SK-N-SH (cell line): ENCODE measurements around the gene EZR.

ENCODE experiments used
- CTCF ChIP-seq: fragments of 200-600 bp; sonication (generic); IDR thresholded peaks from 2 replicates; pipeline ENCODE4 v1.6.1; 2017; ENCODE audit warnings: antibody characterized with exemption, mild to moderate bottlenecking, moderate library complexity
- EZH2phosphoT487 ChIP-seq: fragments of 200-600 bp; sonication (generic); IDR thresholded peaks from 2 replicates; pipeline ENCODE4 v1.6.1; 2017; ENCODE audit warnings: low read depth, mixed run types, mild to moderate bottlenecking, antibody characterized with exemption, moderate library complexity, borderline replicate concordance
- GABPA ChIP-seq: IDR thresholded peaks from 2 replicates; pipeline ENCODE4 v1.4.0; 2012; ENCODE audit warnings: low read depth, mild to moderate bottlenecking
- NFIC ChIP-seq: IDR thresholded peaks from 2 replicates; pipeline ENCODE4 v1.4.0; 2012; ENCODE audit warnings: borderline replicate concordance
- POLR2AphosphoS5 ChIP-seq: IDR thresholded peaks from 2 replicates; pipeline ENCODE4 v1.6.1; 2012; ENCODE audit warnings: low read depth, low read length
- RXRA ChIP-seq: IDR thresholded peaks from 2 replicates; pipeline ENCODE4 v1.4.0; 2012; ENCODE audit warnings: low read depth, mild to moderate bottlenecking, borderline replicate concordance
- SMC3 ChIP-seq: IDR thresholded peaks from 2 replicates; pipeline ENCODE4 v1.6.1; 2012; ENCODE audit warnings: low read depth, low read length, improper control_type of control experiment

- TF ChIP-seq CTCF (no peak), NFIC (no peak), GABPA (no peak), EZH2phosphoT487 (no peak), RXRA (no peak), SMC3 (no peak), POLR2AphosphoS5 (no peak)
Observed at GRCh38 chr6:158819977-158820622, 932 bp upstream of the EZR start.
